Uterus (tissue), 4 donors: ENCODE results near the gene SERPINE2. TPM values are rescaled to one million over a fixed set of nuclear protein-coding genes. Genes with fewer than 3 reads are reported as not detected.

ENCODE experiments used
- DNase-seq, 2 donors: peaks; one replicate each; pipeline ENCODE4 v3.0.0-alpha.2; 2019 to 2020
- H3K27ac ChIP-seq, 2 donors: fragments of 200-600 bp; sonication (generic); 1 replicate in 1 of 2; 2 replicates in 1 of 2; pipeline ENCODE4 v1.5.1; 2016 to 2018
- H3K27me3 ChIP-seq, 2 donors: fragments of 200-600 bp; sonication (generic); one replicate each; pipeline ENCODE4 v1.5.1; 2018 to 2019; ENCODE audit warnings: control low read depth in 1 of 2
- H3K36me3 ChIP-seq, 2 donors: fragments of 200-600 bp; sonication (generic); one replicate each; pipeline ENCODE4 v1.5.1; 2019; ENCODE audit warnings: control low read depth in 1 of 2
- H3K4me1 ChIP-seq, 2 donors: fragments of 200-600 bp; sonication (generic); one replicate each; pipeline ENCODE4 v1.5.1; 2018 to 2019; ENCODE audit warnings: control low read depth in 1 of 2
- H3K4me3 ChIP-seq, 2 donors: fragments of 200-600 bp; sonication (generic); 1 replicate in 1 of 2; 2 replicates in 1 of 2; pipeline ENCODE4 v1.5.1; 2018 to 2019; ENCODE audit warnings: mild to moderate bottlenecking in 1 of 2
- H3K9me3 ChIP-seq, 2 donors: fragments of 200-600 bp; sonication (generic); one replicate each; pipeline ENCODE4 v1.5.1; 2019; ENCODE audit warnings: control low read depth in 1 of 2
- POLR2A ChIP-seq, 2 donors: fragments of 450-650 bp; IDR thresholded peaks; one replicate each; pipeline ENCODE4 v1.6.1; 2016; ENCODE audit warnings: antibody characterized with exemption in 2 of 2, mild to moderate bottlenecking in 1 of 2, moderate library complexity in 1 of 2
- intact Hi-C: fragments of 100-400 bp; cut with DNase I; formaldehyde crosslinking; loops from one replicate; pipeline ENCODE4 v1.15.1; 2023; ENCODE audit warnings: low total_unique reads
- total RNA-seq, 4 donors: library from RNA; depleted of rRNA in 3 of 4; stranded (reverse); fragments of >200 nt in 3 of 4; gene quantifications; one replicate each; pipeline versions ENCODE4 v1.1.0 to v1.2.4, GENCODE V29; 2014 to 2023
- TF ChIP-seq, protein P1 (sequence below), 4 experiments: fragments of 200-600 bp in 2 of 4; fragments of 450-650 bp in 2 of 4; sonication (generic) in 2 of 4; IDR thresholded peaks; one replicate each; pipeline ENCODE4 v1.5.1; 2016 to 2019; ENCODE audit warnings: antibody characterized with exemption in 4 of 4, mild to moderate bottlenecking in 2 of 4, moderate library complexity in 1 of 4
- donor health status: DM: yes; HTN: yes; CAD: no.

SERPINE2 gene
- total RNA-seq, 4 donors from 2014 or later = 0.26 to 62.1 (median 6.7) TPM

DNA sequence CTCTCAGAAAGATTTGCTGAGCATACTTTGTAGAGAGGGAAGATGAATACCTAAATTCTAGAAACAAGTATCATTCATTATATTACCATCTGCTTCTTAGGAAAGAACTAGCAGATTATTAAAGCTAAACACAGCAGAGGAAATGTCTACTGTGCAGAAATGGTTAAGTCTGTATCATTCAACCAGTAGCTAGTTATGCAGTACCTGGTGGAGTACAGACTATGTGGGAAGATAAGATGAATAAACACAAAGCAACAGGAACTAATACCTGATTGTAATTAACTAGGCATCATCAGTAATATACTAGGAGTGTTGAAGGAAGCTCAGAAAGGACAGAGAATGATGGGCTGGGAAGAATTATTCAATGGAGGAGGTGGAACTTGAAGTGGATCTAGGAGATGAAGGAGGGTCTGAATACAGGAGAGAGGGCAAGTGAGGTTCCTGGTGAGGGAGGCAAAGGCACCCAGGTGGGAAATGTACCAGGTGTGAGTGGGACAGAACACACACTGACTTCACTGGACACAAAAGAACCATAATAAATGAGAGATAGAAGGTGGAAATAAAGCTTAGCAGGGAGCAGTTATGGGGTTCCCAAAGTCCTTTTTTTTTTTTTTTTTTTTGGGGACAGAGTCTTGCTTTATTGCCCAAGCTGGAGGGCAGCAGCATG lies 103.5 kb downstream of the SERPINE2 start:
- no peaks in the 10 kb centered on the region for H3K9me3 ChIP-seq
- intact Hi-C loops = no loop called here
- no peak overlapping the region for H3K4me3 ChIP-seq
- DNase-seq = no peak
- no peak overlapping the region for H3K27ac ChIP-seq
- H3K36me3 ChIP-seq = no peaks in the 10 kb centered on the region
- H3K4me1 ChIP-seq = peaks cover 2 to 4% of the 10 kb centered on the region in 2 donors
- H3K27me3 ChIP-seq = no peaks in the 10 kb centered on the region
- TF ChIP-seq POLR2A (IDR thresholded peaks at IDR 0.05) = no peak
- TF ChIP-seq, protein P1, sequence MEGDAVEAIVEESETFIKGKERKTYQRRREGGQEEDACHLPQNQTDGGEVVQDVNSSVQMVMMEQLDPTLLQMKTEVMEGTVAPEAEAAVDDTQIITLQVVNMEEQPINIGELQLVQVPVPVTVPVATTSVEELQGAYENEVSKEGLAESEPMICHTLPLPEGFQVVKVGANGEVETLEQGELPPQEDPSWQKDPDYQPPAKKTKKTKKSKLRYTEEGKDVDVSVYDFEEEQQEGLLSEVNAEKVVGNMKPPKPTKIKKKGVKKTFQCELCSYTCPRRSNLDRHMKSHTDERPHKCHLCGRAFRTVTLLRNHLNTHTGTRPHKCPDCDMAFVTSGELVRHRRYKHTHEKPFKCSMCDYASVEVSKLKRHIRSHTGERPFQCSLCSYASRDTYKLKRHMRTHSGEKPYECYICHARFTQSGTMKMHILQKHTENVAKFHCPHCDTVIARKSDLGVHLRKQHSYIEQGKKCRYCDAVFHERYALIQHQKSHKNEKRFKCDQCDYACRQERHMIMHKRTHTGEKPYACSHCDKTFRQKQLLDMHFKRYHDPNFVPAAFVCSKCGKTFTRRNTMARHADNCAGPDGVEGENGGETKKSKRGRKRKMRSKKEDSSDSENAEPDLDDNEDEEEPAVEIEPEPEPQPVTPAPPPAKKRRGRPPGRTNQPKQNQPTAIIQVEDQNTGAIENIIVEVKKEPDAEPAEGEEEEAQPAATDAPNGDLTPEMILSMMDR (IDR thresholded peaks at IDR 0.05) = no peak

DNA sequence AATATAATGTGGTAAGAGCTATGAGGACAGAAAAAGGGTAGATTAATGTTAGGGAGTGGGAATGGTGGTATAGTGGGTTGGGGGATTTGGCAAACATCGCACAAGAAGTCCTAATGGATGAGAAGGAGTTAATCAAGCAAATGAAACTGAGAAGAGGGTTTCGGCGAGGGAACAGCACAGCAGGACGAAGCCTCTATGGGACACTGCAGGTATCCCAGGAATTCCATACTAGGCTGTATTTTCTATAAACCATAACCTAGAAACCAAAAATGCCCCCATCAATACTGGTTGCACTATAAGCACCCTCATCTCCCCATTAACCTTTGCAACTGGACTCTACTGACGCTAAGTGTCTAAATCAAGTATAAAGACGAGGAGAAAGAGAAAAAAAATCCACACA lies 104.2 kb downstream of the SERPINE2 start:
- no peak for TF ChIP-seq POLR2A (IDR thresholded peaks at IDR 0.05)
- TF ChIP-seq, protein P1 (IDR thresholded peaks at IDR 0.05) = no peak
- no peak overlapping the region for H3K4me3 ChIP-seq
- no peaks in the 10 kb centered on the region for H3K27me3 ChIP-seq
- H3K9me3 ChIP-seq = no peaks in the 10 kb centered on the region
- DNase-seq = no peak
- H3K4me1 ChIP-seq = peaks cover 4 to 7% of the 10 kb centered on the region in 2 donors
- intact Hi-C loops = no loop called here
- H3K27ac ChIP-seq = no peak overlapping the region
- no peaks in the 10 kb centered on the region for H3K36me3 ChIP-seq

DNA sequence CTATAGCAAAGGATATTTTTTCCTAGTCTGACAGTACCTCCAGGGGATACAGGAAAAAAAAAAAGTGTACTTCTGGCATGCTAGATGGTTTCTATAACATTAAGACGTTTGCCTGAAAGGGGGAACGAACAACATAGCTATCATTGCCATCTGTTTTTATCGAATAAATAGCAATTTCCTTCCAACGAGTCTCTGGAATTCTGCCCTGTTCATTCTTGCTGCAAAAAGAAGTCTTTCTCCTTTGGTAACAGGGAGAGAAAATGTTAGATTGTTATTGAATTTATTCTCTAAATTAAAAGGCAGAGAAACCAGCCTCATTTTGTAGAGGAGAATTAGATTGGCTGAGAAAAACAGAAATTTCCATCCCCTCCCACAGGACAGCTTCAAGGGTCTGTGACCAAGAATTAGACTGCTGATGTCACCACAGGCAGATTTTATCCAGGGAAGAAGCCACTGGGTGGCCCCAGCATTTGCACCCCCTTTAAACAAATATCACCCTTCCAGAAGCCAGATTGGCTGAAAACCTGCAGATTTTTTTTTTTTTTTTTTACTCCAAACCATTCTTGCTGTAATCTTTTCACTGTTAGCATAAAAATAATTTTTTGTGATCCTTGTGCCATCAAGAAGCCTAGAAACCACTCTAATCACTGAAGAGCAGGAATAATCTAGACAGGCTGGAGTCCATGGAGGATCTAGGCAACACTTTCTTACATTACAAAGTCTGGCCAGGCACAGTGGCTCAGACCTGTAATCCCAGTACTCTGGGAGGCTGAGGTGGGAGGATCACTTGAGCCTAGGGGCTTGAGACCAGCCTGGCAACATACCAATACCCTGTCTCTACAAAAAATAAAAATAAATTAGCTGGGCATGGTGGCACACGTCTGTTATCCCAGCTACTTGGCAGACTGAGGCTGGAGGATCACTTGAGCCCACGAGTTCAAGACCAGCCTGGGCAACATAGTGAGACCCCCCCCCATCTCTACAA lies 106.0 kb downstream of the SERPINE2 start:
- TF ChIP-seq POLR2A (IDR thresholded peaks at IDR 0.05) = no peak
- TF ChIP-seq, protein P1 (IDR thresholded peaks at IDR 0.05) = no peak
- intact Hi-C loops = no loop called here
- Histone ChIP-seq H3K9me3 (no peaks in the 10 kb centered on the region), H3K4me3 (no peak overlapping the region), H3K27ac (no peak overlapping the region), H3K4me1 (peaks cover 4 to 7% of the 10 kb centered on the region in 2 donors), H3K27me3 (no peaks in the 10 kb centered on the region), H3K36me3 (no peaks in the 10 kb centered on the region)
- no peak for DNase-seq

DNA sequence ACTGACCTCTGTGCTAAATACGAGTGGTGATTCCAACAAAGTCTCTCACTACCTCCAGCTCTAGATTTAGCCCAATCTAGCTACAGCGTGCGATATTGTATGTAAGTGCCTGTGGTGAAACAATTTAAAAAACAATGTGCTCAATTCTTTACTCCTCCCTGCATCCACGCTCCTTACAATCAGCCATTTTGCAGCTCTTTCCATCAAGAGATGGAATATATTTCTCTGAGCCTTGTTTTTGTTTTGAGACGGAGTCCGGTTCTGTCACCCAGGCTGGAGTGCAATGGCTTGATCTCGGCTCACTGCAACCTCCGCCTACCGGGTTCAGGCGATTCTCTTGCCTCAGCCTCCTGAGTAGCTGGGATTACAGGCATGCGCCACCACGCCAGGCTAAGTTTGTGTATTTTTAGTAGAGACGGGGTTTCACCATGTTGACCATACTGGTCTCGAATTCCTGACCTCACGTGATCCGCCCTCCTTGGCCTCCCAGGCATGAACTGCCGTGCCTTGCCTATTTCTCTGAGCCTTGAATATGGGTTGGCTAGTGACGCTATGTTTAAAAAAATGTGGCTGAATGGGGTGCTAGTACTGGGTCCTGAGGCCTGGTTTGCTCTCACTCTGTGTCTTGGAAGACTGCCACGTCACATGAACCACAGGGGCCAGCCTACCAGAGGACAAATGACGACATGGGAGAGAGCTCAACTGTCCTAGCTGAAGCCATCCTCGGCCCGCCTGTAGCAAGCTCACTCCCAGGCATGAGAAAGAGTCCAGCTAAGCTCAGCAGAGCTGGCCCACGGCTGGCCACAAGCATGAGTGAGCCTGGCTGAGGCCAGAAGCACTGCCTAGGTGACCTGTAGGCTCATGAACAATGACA lies 108.7 kb downstream of the SERPINE2 start:
- Histone ChIP-seq H3K27ac (no peak overlapping the region), H3K27me3 (no peaks in the 10 kb centered on the region), H3K36me3 (no peaks in the 10 kb centered on the region), H3K4me1 (peaks cover 0 to 7% of the 10 kb centered on the region in 2 donors), H3K4me3 (no peak overlapping the region), H3K9me3 (peaks cover 0 to 8% of the 10 kb centered on the region in 2 donors)
- TF ChIP-seq, protein P1 (IDR thresholded peaks at IDR 0.05) = no peak
- no peak for TF ChIP-seq POLR2A (IDR thresholded peaks at IDR 0.05)
- intact Hi-C loops = no loop called here
- DNase-seq = peak in 1 of 2 donors; percentile 35
